Vagina (tissue), 2 donors: ENCODE results near the gene FGF11. TPM values are rescaled to one million over a fixed set of nuclear protein-coding genes. Genes with fewer than 3 reads are reported as not detected.
A peak's percentile ranks its signal among the peaks of the same experiment; 100 is the strongest.

ENCODE experiments used
- DNase-seq, 2 donors: peaks; one replicate each; pipeline ENCODE4 v3.0.0-alpha.2; 2017; ENCODE audit errors: extremely low spot score in 2 of 2
- H3K27ac ChIP-seq: fragments of 200-600 bp; sonication (generic); one replicate; pipeline ENCODE4 v1.5.1; 2019
- H3K27me3 ChIP-seq: fragments of 200-600 bp; sonication (generic); one replicate; pipeline ENCODE4 v1.5.1; 2019
- H3K36me3 ChIP-seq, 2 donors: fragments of 200-600 bp; sonication (generic); one replicate each; pipeline ENCODE4 v1.5.1; 2017 to 2019
- H3K4me1 ChIP-seq: fragments of 200-600 bp; sonication (generic); one replicate; pipeline ENCODE4 v1.5.1; 2019
- H3K4me3 ChIP-seq, 2 donors: fragments of 200-600 bp; sonication (generic); 1 replicate in 1 of 2; 2 replicates in 1 of 2; pipeline ENCODE4 v1.5.1; 2016 to 2019
- H3K9me3 ChIP-seq: fragments of 200-600 bp; sonication (generic); one replicate; pipeline ENCODE4 v1.5.1; 2019
- CTCF ChIP-seq, 3 experiments: fragments of 450-650 bp in 2 of 3; fragments of 200-600 bp in 1 of 3; sonication (generic) in 1 of 3; IDR thresholded peaks; one replicate each; pipeline ENCODE4 v1.5.1; 2017 to 2019; ENCODE audit warnings: antibody characterized with exemption in 3 of 3, mild to moderate bottlenecking in 2 of 3, moderate library complexity in 2 of 3
- POLR2A ChIP-seq, 2 donors: fragments of 450-650 bp; IDR thresholded peaks; one replicate each; pipeline ENCODE4 v1.6.1; 2017; ENCODE audit warnings: antibody characterized with exemption in 2 of 2, mild to moderate bottlenecking in 2 of 2, moderate library complexity in 2 of 2
- POLR2AphosphoS5 ChIP-seq, 2 donors: sonication (generic); formaldehyde crosslinking; IDR thresholded peaks; one replicate each; pipeline ENCODE4 v1.9.0; 2017; ENCODE audit warnings: antibody characterized with exemption in 2 of 2, mild to moderate bottlenecking in 2 of 2, low read depth in 1 of 2; ENCODE audit not compliant: insufficient read depth in 1 of 2
- intact Hi-C: fragments of 100-400 bp; cut with DNase I; formaldehyde crosslinking; loops from one replicate; pipeline ENCODE4 v1.15.1; 2023
- total RNA-seq: library from RNA; depleted of rRNA; stranded (reverse); fragments of >200 nt; gene quantifications from one replicate; pipeline ENCODE4 v1.2.3, GENCODE V29; 2016

The FGF11 gene
- total RNA-seq, 1 donor from 2014 or later = 10.8 TPM

- Histone ChIP-seq H3K27ac (no peak overlapping the region), H3K36me3 (no peaks in the 10 kb centered on the region), H3K4me3 (no peak overlapping the region), H3K9me3 (no peaks in the 10 kb centered on the region), H3K27me3 (no peaks in the 10 kb centered on the region), H3K4me1 (no peaks in the 10 kb centered on the region)
- TF ChIP-seq POLR2AphosphoS5 (IDR thresholded peaks at IDR 0.05; ENCODE audit: insufficient read depth in 1 of 2, low read depth in 1 of 2) = no peak
- no peak for TF ChIP-seq CTCF (IDR thresholded peaks at IDR 0.05)
- TF ChIP-seq POLR2A (IDR thresholded peaks at IDR 0.05) = no peak
- intact Hi-C loops = no loop called here
- no peak for DNase-seq
Measured at GRCh38 chr17:7429722-7430121, 9.6 kb upstream of the FGF11 start.

GRCh38 chr17:7431231-7431630 lies 8.1 kb upstream of the FGF11 start:
- Histone ChIP-seq H3K27me3 (no peaks in the 10 kb centered on the region), H3K9me3 (no peaks in the 10 kb centered on the region), H3K4me1 (peaks cover 8% of the 10 kb centered on the region), H3K27ac (no peak overlapping the region), H3K36me3 (no peaks in the 10 kb centered on the region), H3K4me3 (no peak overlapping the region)
- intact Hi-C loops = no loop called here
- no peak for DNase-seq
- TF ChIP-seq POLR2A (IDR thresholded peaks at IDR 0.05) (no peak), POLR2AphosphoS5 (IDR thresholded peaks at IDR 0.05; ENCODE audit: insufficient read depth in 1 of 2, low read depth in 1 of 2) (no peak), CTCF (IDR thresholded peaks at IDR 0.05) (no peak)

- TF ChIP-seq POLR2A (IDR thresholded peaks at IDR 0.05) (no peak), CTCF (IDR thresholded peaks at IDR 0.05) (no peak), POLR2AphosphoS5 (IDR thresholded peaks at IDR 0.05; ENCODE audit: insufficient read depth in 1 of 2, low read depth in 1 of 2) (no peak)
- no peak for DNase-seq
- no peaks in the 10 kb centered on the region for H3K36me3 ChIP-seq
- H3K27me3 ChIP-seq = no peaks in the 10 kb centered on the region
- H3K9me3 ChIP-seq = no peaks in the 10 kb centered on the region
- peaks cover 18% of the 10 kb centered on the region for H3K4me1 ChIP-seq
- no peak overlapping the region for H3K27ac ChIP-seq
- H3K4me3 ChIP-seq = no peak overlapping the region
- intact Hi-C loops = no loop called here
Measured at GRCh38 chr17:7432296-7432695, 7.0 kb upstream of the FGF11 start.

- peak overlapping the region; percentile 81 for H3K27ac ChIP-seq
- no peaks in the 10 kb centered on the region for H3K36me3 ChIP-seq
- no peaks in the 10 kb centered on the region for H3K9me3 ChIP-seq
- H3K4me3 ChIP-seq = peak overlapping the region; percentile 34 to 49
- no peaks in the 10 kb centered on the region for H3K27me3 ChIP-seq
- DNase-seq = no peak
- peaks cover 54% of the 10 kb centered on the region for H3K4me1 ChIP-seq
- TF ChIP-seq POLR2A (IDR thresholded peaks at IDR 0.05) (no peak), CTCF (IDR thresholded peaks at IDR 0.05) (no peak), POLR2AphosphoS5 (IDR thresholded peaks at IDR 0.05; ENCODE audit: insufficient read depth in 1 of 2, low read depth in 1 of 2) (no peak)
- intact Hi-C loops = loop anchor here (5.0 kb wide), 2 partner anchors 84 to 121 kb away; partner anchors contain the start of genes KCTD11 and TNFSF13
Measured at GRCh38 chr17:7435676-7436555, 3.4 kb upstream of the FGF11 start.
